H7 (cell line): ENCODE measurements around the gene ARHGEF4. TPM values are rescaled to one million over a fixed set of nuclear protein-coding genes. Genes with fewer than 3 reads are reported as not detected.

ENCODE experiments used
- DNase-seq: peaks from one replicate; pipeline ENCODE4 v3.0.0; 2012
- H3K27me3 ChIP-seq: 2 replicates; pipeline ENCODE4 v1.6.0; 2011; ENCODE audit warnings: mild to moderate bottlenecking, low read length; ENCODE audit not compliant: control insufficient read depth, insufficient read depth
- H3K36me3 ChIP-seq: replicated peaks from 2 replicates; pipeline ENCODE4 v1.5.1; 2011; ENCODE audit warnings: low read length; ENCODE audit not compliant: control insufficient read depth, insufficient read depth
- H3K4me3 ChIP-seq: 2 replicates; pipeline ENCODE4 v1.5.1; 2011; ENCODE audit warnings: low read depth, mild to moderate bottlenecking, control low read depth, low read length, moderate library complexity; ENCODE audit not compliant: insufficient read depth
- total RNA-seq: library from RNA; depleted of rRNA; stranded (reverse); fragments of >200 nt; shearing (Covaris generic); gene quantifications from 2 replicates; pipeline ENCODE4 v1.2.3, GENCODE V29; 2014

The ARHGEF4 gene
- total RNA-seq, 1 experiment from 2014 or later: 15.6 TPM

- DNase-seq: no peak
- no peaks in the 10 kb centered on the region for H3K36me3 ChIP-seq
- H3K27me3 ChIP-seq: no peaks in the 10 kb centered on the region
- no peak overlapping the region for H3K4me3 ChIP-seq
Measured at GRCh38 chr2:130825231-130825965, 11.3 kb upstream of the ARHGEF4 start.

- H3K27me3 ChIP-seq: no peaks in the 10 kb centered on the region
- DNase-seq: no peak
- H3K4me3 ChIP-seq: no peak overlapping the region
- no peaks in the 10 kb centered on the region for H3K36me3 ChIP-seq
Measured at GRCh38 chr2:130825966-130826253, 10.8 kb upstream of the ARHGEF4 start.

- Histone ChIP-seq H3K27me3 (no peaks in the 10 kb centered on the region), H3K4me3 (no peak overlapping the region), H3K36me3 (no peaks in the 10 kb centered on the region)
- DNase-seq: no peak
Measured at GRCh38 chr2:130826419-130826818, 10.3 kb upstream of the ARHGEF4 start.

- H3K36me3 ChIP-seq: no peaks in the 10 kb centered on the region
- no peak overlapping the region for H3K4me3 ChIP-seq
- peak; percentile 68 for DNase-seq
- H3K27me3 ChIP-seq: no peaks in the 10 kb centered on the region
Measured at GRCh38 chr2:130826821-130827501, 9.8 kb upstream of the ARHGEF4 start.

GRCh38 chr2:130827502-130828251 lies 9.0 kb upstream of the ARHGEF4 start:
- H3K27me3 ChIP-seq: no peaks in the 10 kb centered on the region
- no peaks in the 10 kb centered on the region for H3K36me3 ChIP-seq
- DNase-seq: peak; percentile 64
- H3K4me3 ChIP-seq: no peak overlapping the region

- no peaks in the 10 kb centered on the region for H3K36me3 ChIP-seq
- no peak for DNase-seq
- H3K27me3 ChIP-seq: no peaks in the 10 kb centered on the region
- H3K4me3 ChIP-seq: no peak overlapping the region
Measured at GRCh38 chr2:130828461-130828860, 8.3 kb upstream of the ARHGEF4 start.

GRCh38 chr2:130829015-130829414 lies 7.7 kb upstream of the ARHGEF4 start:
- Histone ChIP-seq H3K27me3 (no peaks in the 10 kb centered on the region), H3K36me3 (no peaks in the 10 kb centered on the region), H3K4me3 (no peak overlapping the region)
- DNase-seq: peak; percentile 75

GRCh38 chr2:130830538-130830937 lies 6.2 kb upstream of the ARHGEF4 start:
- no peak for DNase-seq
- H3K27me3 ChIP-seq: peaks cover 2% of the 10 kb centered on the region; the same call in 1 of the 2 replicates
- no peak overlapping the region for H3K4me3 ChIP-seq
- H3K36me3 ChIP-seq: no peaks in the 10 kb centered on the region

- DNase-seq: no peak
- H3K27me3 ChIP-seq: peaks cover 5% of the 10 kb centered on the region
- H3K36me3 ChIP-seq: no peaks in the 10 kb centered on the region
- no peak overlapping the region for H3K4me3 ChIP-seq
Measured at GRCh38 chr2:130831356-130831755, 5.4 kb upstream of the ARHGEF4 start.

GRCh38 chr2:130832296-130832940 lies 4.3 kb upstream of the ARHGEF4 start:
- Histone ChIP-seq H3K27me3 (peaks cover 14% of the 10 kb centered on the region), H3K36me3 (no peaks in the 10 kb centered on the region), H3K4me3 (no peak overlapping the region)
- DNase-seq: no peak

GRCh38 chr2:130834091-130834930 lies 2.4 kb upstream of the ARHGEF4 start:
- DNase-seq: no peak
- Histone ChIP-seq H3K4me3 (no peak overlapping the region), H3K27me3 (peaks cover 23% of the 10 kb centered on the region), H3K36me3 (no peaks in the 10 kb centered on the region)

GRCh38 chr2:130834931-130835765 lies 1.6 kb upstream of the ARHGEF4 start:
- H3K4me3 ChIP-seq: no peak overlapping the region
- DNase-seq: no peak
- H3K36me3 ChIP-seq: no peaks in the 10 kb centered on the region
- peaks cover 23% of the 10 kb centered on the region for H3K27me3 ChIP-seq

GRCh38 chr2:130835766-130836015 lies 1.0 kb upstream of the ARHGEF4 start:
- no peak overlapping the region for H3K4me3 ChIP-seq
- H3K27me3 ChIP-seq: peaks cover 23% of the 10 kb centered on the region
- H3K36me3 ChIP-seq: no peaks in the 10 kb centered on the region
- no peak for DNase-seq
